HG02840 (cell line): ENCODE data around the gene CLMN.

Experiments used
- ATAC-seq: cut with Tn5 transposase; IDR thresholded peaks from one replicate; pipeline ENCODE4 v1.9.1; 2021; ENCODE audit warnings: mild to moderate bottlenecking, moderate library complexity, moderate number of reproducible peaks; ENCODE audit not compliant: unreplicated experiment, low FRiP score

The CLMN gene

GRCh38 chr14:95305940-95306339, 13.8 kb downstream of the CLMN start:
- ATAC-seq: no peak

GRCh38 chr14:95305145-95305544, 14.6 kb downstream of the CLMN start:
- ATAC-seq: no peak

DNA sequence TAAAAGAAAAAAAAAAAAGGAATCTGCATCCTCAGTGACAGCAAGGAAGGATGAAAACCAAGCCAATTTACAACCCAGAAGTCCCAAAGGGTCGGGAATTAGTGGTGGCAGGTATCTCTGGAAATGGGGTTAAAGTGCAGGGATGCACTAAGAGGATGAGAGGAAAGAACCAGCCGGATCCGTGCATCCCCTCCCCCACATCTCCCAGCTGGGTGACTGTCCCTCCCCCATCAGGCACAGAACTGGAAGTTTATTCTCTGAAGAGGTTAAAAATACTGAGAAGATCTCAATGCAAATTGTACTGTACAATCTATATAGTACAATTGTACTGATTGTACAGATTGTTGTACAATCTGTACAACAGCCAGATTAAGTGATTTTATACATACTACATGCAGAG, 15.4 kb downstream of the CLMN start:
- ATAC-seq: no peak

GRCh38 chr14:95303552-95303951, 16.2 kb downstream of the CLMN start:
- no peak for ATAC-seq

DNA sequence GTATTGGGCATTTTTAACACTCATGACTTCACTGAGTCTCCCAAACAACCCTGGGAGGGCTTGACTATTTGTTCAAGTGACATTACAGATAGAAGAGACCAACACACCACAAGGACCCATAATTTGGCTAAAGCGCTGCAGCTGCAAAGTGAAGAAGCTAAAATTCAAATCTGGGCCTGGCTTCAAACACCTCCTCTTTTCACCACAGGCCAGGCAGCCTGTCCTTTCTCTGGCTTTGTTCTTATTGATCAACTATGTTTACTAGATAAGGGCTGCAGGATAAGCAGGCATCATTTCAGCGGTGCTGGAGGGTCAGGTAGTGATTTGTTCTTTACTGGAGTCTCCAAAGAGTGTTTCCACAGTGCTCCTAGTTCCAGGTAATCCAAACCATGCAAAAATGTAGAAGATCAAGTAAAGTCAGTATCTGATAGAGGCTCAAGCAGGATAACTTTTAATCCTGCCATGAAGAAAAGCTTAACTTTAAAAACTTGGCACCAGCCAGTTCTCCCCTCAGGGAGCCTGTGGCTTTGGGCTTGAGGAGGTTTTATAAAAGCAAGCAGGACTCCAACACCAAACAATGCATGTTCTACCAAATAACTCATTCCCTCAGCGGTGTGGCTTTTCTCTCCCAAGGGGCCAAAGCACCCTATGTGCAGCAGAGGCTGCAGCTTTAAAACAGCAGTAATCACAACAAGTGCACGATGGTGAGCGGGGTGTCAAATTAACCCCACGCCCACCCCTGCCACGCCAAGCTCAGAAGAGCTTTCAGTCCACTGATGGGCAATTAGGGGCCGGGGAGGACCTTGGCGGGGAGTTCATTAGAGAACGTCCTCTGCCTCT, 16.8 kb downstream of the CLMN start:
- ATAC-seq: no peak

- ATAC-seq: no peak
Measured at GRCh38 chr14:95301527-95302187, 18.1 kb downstream of the CLMN start.

DNA sequence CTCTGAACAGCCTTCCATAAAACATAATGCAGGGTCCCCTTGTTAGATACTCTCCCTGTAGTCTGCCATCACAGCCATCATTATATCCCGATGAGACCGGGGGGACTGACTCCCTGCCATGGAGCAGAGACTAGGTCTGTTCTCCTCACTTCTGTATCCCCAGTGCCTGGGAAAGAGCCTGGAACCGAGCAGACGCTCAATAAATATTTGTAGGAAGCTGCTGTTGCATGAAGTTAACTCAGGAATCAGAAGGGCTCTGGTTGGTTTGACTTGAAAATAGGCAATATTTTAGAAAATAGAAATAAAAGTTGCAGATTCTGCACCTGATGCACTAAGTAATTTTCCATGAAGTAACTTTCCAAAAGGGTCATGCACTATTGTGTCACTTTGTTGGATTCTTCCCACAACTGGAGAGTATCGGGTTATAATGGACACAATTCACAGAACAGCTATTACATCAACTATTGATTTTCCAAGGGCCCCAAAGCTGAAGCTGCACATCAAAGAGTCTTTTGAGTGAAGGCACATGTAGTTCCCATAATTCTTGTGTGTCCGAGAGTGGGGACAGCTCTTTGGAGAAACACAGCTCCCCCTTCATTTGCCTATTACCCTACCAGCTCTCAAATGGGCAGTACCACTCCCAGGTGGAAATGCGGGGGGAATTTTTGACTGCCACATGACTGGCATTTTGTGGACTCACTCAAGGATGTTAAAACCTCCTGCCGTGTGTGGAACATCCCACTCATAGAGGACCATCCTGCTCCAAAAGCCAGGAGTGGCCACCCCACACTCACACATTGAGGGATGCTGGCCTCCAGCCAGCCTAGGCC, 18.8 kb downstream of the CLMN start:
- no peak for ATAC-seq

- ATAC-seq: no peak
Measured at GRCh38 chr14:95300002-95300696, 19.6 kb downstream of the CLMN start.

DNA sequence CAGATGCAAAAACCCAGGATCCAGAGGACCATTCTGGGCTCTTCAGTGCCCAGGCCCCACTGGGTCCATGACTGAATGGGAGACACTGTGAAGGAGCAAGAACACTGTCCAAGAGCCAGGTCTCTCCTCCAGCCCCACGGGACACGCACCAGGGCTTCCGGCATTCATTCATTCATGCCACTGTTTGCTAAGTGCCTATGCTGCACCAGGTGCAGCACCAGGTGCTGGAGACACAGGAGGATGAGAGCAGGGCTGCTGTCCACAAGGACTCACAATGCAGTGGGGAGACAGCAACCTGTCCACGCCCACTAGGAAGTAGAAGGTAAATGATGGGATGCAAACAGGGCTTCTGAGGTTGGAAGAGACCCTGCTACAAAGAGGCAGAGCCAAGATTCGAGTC, 20.4 kb downstream of the CLMN start:
- no peak for ATAC-seq

DNA sequence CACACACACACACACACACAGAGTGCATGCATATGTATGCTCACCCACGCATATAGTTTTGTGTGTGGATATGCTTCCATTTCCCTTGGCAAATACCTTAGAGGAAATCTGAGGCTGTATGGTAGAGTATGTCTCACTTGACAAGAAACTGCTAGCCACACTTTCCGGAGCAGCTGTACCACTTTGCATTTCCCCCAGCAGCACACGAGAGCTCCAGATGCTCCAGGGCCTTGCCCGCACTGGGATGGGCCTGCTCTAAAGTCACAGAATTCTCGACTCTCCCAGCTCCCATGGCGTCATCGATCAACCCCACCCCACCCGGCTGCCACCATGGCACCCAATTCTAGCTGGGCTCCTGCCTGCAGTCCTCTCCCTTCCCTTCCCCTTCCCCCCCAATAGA, 21.9 kb downstream of the CLMN start:
- ATAC-seq: no peak

- ATAC-seq: no peak
Measured at GRCh38 chr14:95296966-95297365, 22.7 kb downstream of the CLMN start.

GRCh38 chr14:95295600-95296376, 23.9 kb downstream of the CLMN start:
- no peak for ATAC-seq

- ATAC-seq: no peak
Measured at GRCh38 chr14:95294834-95295599, 24.7 kb downstream of the CLMN start.

DNA sequence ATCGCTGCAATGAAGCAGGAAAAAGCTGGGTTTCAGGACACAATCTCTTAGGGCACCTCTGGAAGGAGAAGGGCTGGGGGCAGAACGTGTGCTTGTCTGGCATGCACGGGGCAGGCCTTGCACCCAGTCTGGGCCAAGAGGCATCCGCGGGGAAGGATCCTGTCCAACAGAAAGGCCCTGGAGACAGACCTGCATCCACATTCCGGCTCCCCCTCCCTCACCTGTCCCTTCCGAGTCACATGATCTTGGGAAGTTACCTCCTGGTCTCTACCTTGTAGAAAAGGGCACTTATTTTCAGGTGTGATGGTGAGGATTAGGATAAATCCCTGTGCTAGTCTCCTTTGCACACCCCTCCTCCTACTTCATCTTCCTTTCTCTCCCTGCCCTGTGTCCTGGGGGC, 25.4 kb downstream of the CLMN start:
- no peak for ATAC-seq

DNA sequence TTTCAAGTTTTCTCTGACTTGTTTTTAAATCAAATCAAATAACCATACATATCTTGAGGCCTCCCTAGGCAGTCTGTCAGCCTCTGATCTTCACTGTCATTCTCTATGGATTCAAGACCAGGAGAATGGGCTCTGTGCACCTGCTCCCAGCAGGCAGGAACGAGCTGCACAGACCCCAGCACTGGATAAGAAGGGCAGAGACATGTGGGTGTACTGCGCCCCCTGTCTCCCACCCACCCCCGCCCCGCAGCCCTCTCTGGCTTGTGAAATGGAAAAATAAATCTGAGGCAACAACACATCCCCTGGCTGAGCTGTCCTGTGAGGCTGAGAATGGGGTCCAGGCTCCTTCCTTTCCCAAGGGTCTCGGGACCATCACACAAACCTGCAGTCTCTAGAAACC, 26.3 kb downstream of the CLMN start:
- no peak for ATAC-seq

GRCh38 chr14:95292660-95293425, 26.9 kb downstream of the CLMN start:
- no peak for ATAC-seq

- ATAC-seq: no peak
Measured at GRCh38 chr14:95291859-95292542, 27.7 kb downstream of the CLMN start.
